NCI-H1092 treated with DMSO at 0.1 percent for 48 hours (cell line): Measurements from ENCODE around the gene DLG5.
"Not testable (repeated sequence)": the region's sequence is repeated elsewhere in the genome, so short reads cannot be mapped to it uniquely, and the experiment has no call there.

Experiments used
- DNase-seq: peaks from one replicate; lab custom pipeline; 2025; lab: John Stamatoyannopoulos, UW

Gene DLG5

GRCh38 chr10:77758406-77758805 is 168.1 kb downstream of the DLG5 start:
- DNase-seq, result not testable (repeated sequence)

- peak; percentile 46 for DNase-seq
These were observed 170.0 kb downstream of the DLG5 start for GRCh38 chr10:77756319-77757232.

DNA sequence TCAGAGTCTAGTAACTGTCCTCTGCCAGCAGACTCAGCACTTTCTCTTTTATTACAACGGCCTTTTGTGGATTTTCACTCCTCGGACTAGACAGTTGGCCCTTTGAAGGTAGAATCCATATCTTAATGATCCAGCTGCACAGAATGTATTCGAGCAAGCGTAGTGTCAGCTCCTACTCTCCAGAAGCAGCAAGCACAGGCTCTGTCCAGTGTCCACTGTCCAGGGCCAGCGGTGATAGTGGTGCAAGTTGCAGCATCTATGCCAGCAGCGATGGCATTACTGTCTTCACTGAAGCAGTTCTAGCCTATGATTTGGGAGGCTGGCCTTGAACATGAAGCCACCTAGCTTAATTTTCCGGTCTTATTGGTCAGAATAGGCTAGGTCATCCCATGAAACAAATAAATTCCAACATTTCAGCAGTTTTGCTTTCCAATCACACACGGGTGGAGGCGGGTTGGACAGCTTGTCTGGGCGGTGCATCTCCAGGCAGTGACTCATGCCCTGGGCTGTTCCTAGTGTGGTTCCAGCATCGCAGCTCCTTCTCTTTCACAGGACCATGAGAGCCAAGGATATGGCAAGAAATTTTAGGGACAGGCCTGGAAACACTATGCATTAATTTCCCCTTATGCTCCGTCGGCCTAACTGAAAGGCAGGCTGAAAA is 180.4 kb downstream of the DLG5 start:
- no peak for DNase-seq

- no peak for DNase-seq
These were observed 182.3 kb downstream of the DLG5 start for GRCh38 chr10:77744245-77744644.

DNA sequence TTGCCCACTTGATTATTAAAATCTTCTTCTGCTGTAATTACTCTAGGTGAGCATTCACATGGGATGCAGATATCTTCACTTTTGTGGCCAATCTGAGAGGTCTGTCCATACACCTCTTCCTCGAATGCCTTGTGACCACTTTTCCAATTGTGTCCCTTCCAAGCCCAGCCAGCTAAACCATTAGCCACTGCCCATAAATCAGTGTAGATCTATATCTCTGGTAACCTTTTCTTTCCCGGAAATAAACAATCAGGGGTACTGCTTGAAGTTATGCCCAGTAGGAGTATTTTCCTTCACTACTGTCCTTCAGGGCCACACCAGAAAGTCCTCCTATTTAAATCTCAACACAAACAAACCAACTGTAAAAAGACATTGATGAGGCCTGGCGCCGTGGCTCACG is 184.4 kb downstream of the DLG5 start:
- DNase-seq, result no peak

GRCh38 chr10:77741746-77742145 is 184.8 kb downstream of the DLG5 start:
- DNase-seq, result no peak
